Omental fat pad (tissue), 4 donors: ENCODE measurements around the gene PLA2G12A. TPM values are rescaled to one million over a fixed set of nuclear protein-coding genes. Genes with fewer than 3 reads are reported as not detected.

ENCODE experiments used
- ATAC-seq: fragments of 150-250 bp; one replicate; pipeline ENCODE4 v1.9.1; 2016; ENCODE audit warnings: mild to moderate bottlenecking, moderate library complexity; ENCODE audit not compliant: low FRiP score
- DNase-seq: peaks from one replicate; pipeline ENCODE4 v3.0.0-alpha.2; 2019; ENCODE audit warnings: low spot score
- total RNA-seq, 4 donors: library from RNA; depleted of rRNA; stranded (reverse); fragments of >200 nt; gene quantifications; one replicate each; pipeline ENCODE4 v1.1.0, GENCODE V29; 2016
- TF ChIP-seq, protein P1 (sequence below), 3 donors: fragments of 450-650 bp; IDR thresholded peaks; one replicate each; pipeline ENCODE4 v1.5.1; 2016 to 2017; ENCODE audit warnings: antibody characterized with exemption in 3 of 3, mild to moderate bottlenecking in 3 of 3, moderate library complexity in 2 of 3

Gene PLA2G12A
- total RNA-seq, 4 donors from 2014 or later = 20.4 to 72.7 (median 22.6) TPM

DNA sequence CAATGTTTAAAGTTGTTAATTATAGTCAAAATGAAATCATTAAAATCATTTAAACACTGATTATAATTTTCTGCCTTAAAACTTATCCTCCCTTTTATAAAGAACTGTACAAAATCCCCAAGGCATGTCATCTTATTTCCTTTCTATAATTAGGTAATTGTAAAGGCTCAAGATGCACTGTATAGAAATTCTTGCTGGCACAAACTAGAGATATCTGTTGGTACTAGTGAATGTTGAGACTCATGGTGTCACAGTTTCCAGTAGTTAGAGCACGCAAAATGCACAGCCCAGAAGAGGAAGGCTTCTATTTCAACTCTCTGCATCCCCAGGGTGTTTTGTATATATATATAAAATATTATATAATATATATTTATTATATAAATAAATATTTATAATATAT, 22.7 kb upstream of the PLA2G12A start:
- ATAC-seq = no peak

DNA sequence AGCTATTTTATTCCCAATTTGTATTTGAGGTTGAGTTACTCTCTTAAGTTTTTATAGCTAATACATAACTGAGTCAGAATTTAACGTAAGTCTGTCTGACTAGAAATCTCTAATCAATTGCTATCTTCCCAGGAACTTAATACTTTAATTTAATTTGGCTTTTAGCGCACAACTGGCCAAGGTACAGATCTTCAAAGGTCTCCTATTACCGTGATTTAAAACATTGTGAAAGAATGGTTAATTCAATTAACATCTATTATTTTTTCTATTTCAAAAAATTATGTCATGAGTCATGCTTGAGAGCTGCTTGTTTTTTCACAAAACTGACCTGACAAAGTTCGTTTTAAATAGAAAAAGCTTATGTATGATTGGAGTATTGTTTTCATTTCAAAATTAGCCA, 22.0 kb upstream of the PLA2G12A start:
- TF ChIP-seq, protein P1, sequence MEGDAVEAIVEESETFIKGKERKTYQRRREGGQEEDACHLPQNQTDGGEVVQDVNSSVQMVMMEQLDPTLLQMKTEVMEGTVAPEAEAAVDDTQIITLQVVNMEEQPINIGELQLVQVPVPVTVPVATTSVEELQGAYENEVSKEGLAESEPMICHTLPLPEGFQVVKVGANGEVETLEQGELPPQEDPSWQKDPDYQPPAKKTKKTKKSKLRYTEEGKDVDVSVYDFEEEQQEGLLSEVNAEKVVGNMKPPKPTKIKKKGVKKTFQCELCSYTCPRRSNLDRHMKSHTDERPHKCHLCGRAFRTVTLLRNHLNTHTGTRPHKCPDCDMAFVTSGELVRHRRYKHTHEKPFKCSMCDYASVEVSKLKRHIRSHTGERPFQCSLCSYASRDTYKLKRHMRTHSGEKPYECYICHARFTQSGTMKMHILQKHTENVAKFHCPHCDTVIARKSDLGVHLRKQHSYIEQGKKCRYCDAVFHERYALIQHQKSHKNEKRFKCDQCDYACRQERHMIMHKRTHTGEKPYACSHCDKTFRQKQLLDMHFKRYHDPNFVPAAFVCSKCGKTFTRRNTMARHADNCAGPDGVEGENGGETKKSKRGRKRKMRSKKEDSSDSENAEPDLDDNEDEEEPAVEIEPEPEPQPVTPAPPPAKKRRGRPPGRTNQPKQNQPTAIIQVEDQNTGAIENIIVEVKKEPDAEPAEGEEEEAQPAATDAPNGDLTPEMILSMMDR (IDR thresholded peaks at IDR 0.05) = no peak
- no peak for ATAC-seq
- DNase-seq = no peak

More for the DNA sequence above, 22.7 kb upstream of the PLA2G12A start:
- DNase-seq = no peak
- TF ChIP-seq, protein P1 (IDR thresholded peaks at IDR 0.05) = no peak

DNA sequence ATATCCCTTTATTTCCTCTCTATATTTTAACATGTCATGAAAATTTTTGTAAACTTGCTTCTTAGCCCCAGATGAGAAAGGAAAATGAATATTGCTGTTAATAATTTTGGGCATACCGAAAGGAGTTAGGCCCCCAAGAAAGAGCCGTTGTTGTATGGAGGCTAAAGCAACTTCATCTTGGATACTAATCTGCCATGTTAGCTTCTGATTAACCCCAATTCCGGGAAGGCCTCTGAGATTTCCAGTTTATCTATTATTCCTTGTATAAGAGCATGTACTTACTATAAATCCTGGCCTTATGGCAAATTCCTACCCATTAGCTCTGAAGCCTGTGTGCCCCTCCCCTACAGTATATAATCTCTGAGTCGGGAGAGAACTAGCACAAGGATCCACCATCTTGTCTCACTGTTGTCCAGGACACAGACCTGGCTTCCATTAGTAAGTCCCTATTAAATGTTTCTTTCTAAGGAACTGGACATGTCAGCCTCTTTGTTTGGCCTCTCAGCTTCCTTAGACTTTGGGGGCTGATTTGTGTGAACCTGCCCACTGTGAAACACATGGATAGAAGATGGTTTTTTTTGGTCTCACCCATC, 20.9 kb upstream of the PLA2G12A start:
- TF ChIP-seq, protein P1 (IDR thresholded peaks at IDR 0.05) = no peak
- ATAC-seq (no peak), DNase-seq (no peak)

DNA sequence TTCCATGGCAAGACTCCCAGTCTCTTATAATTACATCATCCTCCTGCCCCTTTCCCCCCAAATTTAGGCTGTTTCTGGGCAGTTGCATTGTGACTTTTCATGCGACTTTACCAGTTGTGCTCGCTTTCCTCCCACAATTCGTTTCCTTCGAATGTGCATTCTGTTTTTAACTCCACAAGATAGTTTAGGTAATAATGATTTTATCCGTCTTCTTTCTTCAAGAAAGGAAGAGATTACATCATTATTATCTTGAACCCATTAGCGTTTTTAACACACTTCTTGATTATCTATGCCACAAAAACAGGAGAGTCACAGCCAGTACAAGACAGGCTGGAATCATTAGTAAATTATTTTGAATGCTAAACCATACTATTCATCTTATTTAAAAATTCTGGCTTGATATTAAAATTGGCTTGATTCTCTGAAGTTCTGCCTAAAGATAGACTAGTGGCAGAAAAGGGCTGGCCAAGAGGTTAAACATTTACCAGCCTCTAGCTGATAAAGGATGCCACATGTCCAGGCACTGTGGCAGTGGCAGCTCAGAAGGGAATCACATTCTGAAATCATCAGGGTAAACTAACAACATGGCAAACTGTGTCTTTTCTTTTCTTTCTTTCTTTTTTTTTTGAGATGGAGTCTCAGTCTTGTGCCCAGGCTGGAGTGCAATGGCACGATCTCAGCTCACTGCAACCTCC, 19.7 kb upstream of the PLA2G12A start:
- DNase-seq = no peak
- TF ChIP-seq, protein P1 (IDR thresholded peaks at IDR 0.05) = no peak
- ATAC-seq = no peak

DNA sequence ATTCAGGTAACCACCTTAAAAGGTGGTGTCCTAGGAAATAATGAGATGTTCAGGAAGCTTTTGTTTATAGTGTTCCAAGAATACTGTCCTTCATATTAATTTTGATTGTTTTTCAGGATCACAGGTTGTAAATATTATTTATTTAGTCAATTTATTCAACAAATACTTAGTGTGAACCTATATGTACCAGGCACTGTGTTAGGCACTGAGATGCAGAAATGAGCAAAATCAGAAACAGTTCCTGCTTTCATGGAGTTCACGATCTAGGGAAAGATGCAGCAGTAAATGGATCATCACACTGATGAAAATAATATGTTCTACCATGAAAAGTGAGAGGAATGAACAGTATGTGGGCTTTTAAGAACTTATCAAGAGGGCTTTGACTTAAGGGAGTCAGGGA, 18.2 kb upstream of the PLA2G12A start:
- ATAC-seq = no peak
- TF ChIP-seq, protein P1 (IDR thresholded peaks at IDR 0.05) = no peak
- DNase-seq = no peak

DNA sequence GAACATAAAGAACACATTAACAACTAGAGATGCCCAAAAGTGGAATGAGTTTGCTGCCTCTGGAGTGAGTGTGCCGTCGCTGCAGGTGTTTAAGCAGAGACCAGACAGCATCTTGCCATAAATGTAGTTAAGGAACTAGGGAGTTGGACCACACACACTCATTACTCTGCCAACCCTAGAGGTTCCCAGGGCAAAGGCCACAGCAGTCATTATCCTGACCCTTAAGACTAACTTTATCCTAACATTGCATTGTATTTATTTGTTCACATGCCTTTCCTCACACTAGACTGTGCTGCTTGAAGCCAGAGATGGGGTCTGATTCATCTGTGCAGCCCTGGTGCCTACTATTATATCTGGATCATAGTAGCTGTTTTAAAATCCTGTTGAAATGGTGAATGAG, 16.9 kb upstream of the PLA2G12A start:
- ATAC-seq (no peak), DNase-seq (no peak)
- TF ChIP-seq, protein P1 (IDR thresholded peaks at IDR 0.05) = no peak

DNA sequence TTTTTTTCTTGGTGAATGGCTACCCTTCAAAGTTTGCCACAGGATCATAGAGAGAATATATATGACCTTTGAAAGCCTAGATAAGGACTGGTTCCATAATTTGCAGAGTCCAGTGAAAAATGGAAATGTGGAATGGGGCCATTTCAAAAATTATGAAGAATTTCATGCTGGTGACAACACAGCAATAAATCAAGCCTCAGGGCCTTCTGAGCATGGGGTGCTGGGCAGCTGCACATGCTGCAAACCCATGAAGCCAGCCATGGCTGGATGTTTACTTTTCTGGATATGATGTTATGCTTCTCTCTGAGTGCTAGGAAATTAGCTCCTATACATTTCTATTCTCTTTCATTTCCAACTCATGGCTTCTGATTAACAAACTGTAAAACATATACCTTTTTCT, 16.0 kb upstream of the PLA2G12A start:
- DNase-seq = no peak
- ATAC-seq = no peak
- TF ChIP-seq, protein P1 (IDR thresholded peaks at IDR 0.05) = no peak
